Measurements from ENCODE around the gene COL4A1. TPM values are rescaled to one million over a fixed set of nuclear protein-coding genes. Genes with fewer than 3 reads are reported as not detected.

COL4A1 gene
- polyA plus RNA-seq, 1 donor (not counting 4 experiments of a cell fraction or from before 2014, with no cell fraction given) = 22.3 TPM

GRCh38 chr13:110215606-110216005, 91.4 kb downstream of the COL4A1 start:
- H3K27ac ChIP-seq (ENCODE audit: control insufficient read depth, insufficient read depth, low read length) = no peak overlapping the region
- FAIRE-seq = no peak
- H3K9me1 ChIP-seq (ENCODE audit: control insufficient read depth, extremely low read depth, insufficient read depth, low read length) = peaks cover 2% of the 10 kb centered on the region
- no peaks in the 10 kb centered on the region for H3K9me3 ChIP-seq (ENCODE audit: control insufficient read depth, low read depth, low read length)
- H3K9ac ChIP-seq (ENCODE audit: control insufficient read depth, extremely low read depth, insufficient read depth, low read length) = no peak overlapping the region
- peaks cover 5 to 16% of the 10 kb centered on the region in 2 experiments for H3K36me3 ChIP-seq (ENCODE audit: control insufficient read depth in 2 of 2, extremely low read depth in 1 of 2, insufficient read depth in 2 of 2, low read length in 2 of 2)
- dilution Hi-C loops (cut with MboI; ENCODE audit: extremely low pct_ligation_motif_present, low sequenced_read_pairs) = no loop called here
- DNase-seq (ENCODE audit: low read depth, low spot score) = no peak
- TF ChIP-seq CTCF (optimal IDR thresholded peaks at IDR 0.05 in 1 of 3, IDR thresholded peaks at IDR 0.05 in 1 of 3, conservative IDR thresholded peaks at IDR 0.05 in 1 of 3; ENCODE audit: extremely low read depth in 1 of 3, insufficient read depth in 2 of 3, low read length in 3 of 3) (no peak), EZH2 (IDR thresholded peaks at IDR 0.05; ENCODE audit: low read length) (no peak)
- H3K4me3 ChIP-seq (ENCODE audit: control insufficient read depth in 2 of 3, extremely low read depth in 1 of 3, insufficient read depth in 2 of 3, low read depth in 1 of 3, low read length in 3 of 3) = no peak overlapping the region
- no peaks in the 10 kb centered on the region for H3K27me3 ChIP-seq (ENCODE audit: control insufficient read depth, extremely low read depth, insufficient read depth, low read length)
- H3K4me2 ChIP-seq (ENCODE audit: control insufficient read depth, extremely low read depth, insufficient read depth, low read depth, low read length) = no peak overlapping the region
- no peak overlapping the region for H2AFZ ChIP-seq (ENCODE audit: control insufficient read depth, low read length)
- no peaks in the 10 kb centered on the region for H3K4me1 ChIP-seq (ENCODE audit: control insufficient read depth, extremely low read depth, insufficient read depth, low read length)
- H4K20me1 ChIP-seq (ENCODE audit: control insufficient read depth, extremely low read depth, insufficient read depth, low read length) = no peaks in the 10 kb centered on the region
- peaks cover 4% of the 10 kb centered on the region for H3K79me2 ChIP-seq (ENCODE audit: control insufficient read depth, insufficient read depth, low read length)

GRCh38 chr13:110214637-110215036, 92.3 kb downstream of the COL4A1 start:
- Histone ChIP-seq H3K4me1 (ENCODE audit: control insufficient read depth, extremely low read depth, insufficient read depth, low read length) (no peaks in the 10 kb centered on the region), H3K9me1 (ENCODE audit: control insufficient read depth, extremely low read depth, insufficient read depth, low read length) (peaks cover 2% of the 10 kb centered on the region), H3K9me3 (ENCODE audit: control insufficient read depth, low read depth, low read length) (no peaks in the 10 kb centered on the region), H3K79me2 (ENCODE audit: control insufficient read depth, insufficient read depth, low read length) (peaks cover 4% of the 10 kb centered on the region), H3K27ac (ENCODE audit: control insufficient read depth, insufficient read depth, low read length) (no peak overlapping the region), H3K9ac (ENCODE audit: control insufficient read depth, extremely low read depth, insufficient read depth, low read length) (no peak overlapping the region), H3K36me3 (ENCODE audit: control insufficient read depth in 2 of 2, extremely low read depth in 1 of 2, insufficient read depth in 2 of 2, low read length in 2 of 2) (peaks cover 5 to 16% of the 10 kb centered on the region in 2 experiments), H3K4me2 (ENCODE audit: control insufficient read depth, extremely low read depth, insufficient read depth, low read depth, low read length) (no peak overlapping the region), H2AFZ (ENCODE audit: control insufficient read depth, low read length) (no peak overlapping the region), H3K4me3 (ENCODE audit: control insufficient read depth in 2 of 3, extremely low read depth in 1 of 3, insufficient read depth in 2 of 3, low read depth in 1 of 3, low read length in 3 of 3) (no peak overlapping the region), H4K20me1 (ENCODE audit: control insufficient read depth, extremely low read depth, insufficient read depth, low read length) (no peaks in the 10 kb centered on the region), H3K27me3 (ENCODE audit: control insufficient read depth, extremely low read depth, insufficient read depth, low read length) (no peaks in the 10 kb centered on the region)
- FAIRE-seq (no peak), DNase-seq (ENCODE audit: low read depth, low spot score) (no peak)
- TF ChIP-seq EZH2 (IDR thresholded peaks at IDR 0.05; ENCODE audit: low read length) (no peak), CTCF (optimal IDR thresholded peaks at IDR 0.05 in 1 of 3, IDR thresholded peaks at IDR 0.05 in 1 of 3, conservative IDR thresholded peaks at IDR 0.05 in 1 of 3; ENCODE audit: extremely low read depth in 1 of 3, insufficient read depth in 2 of 3, low read length in 3 of 3) (no peak)
- dilution Hi-C loops (cut with MboI; ENCODE audit: extremely low pct_ligation_motif_present, low sequenced_read_pairs) = no loop called here

All from keratinocyte (primary cell).